Prostate gland (tissue), 2 donors: Measurements from ENCODE around the gene OTOA. TPM values are rescaled to one million over a fixed set of nuclear protein-coding genes. Genes with fewer than 3 reads are reported as not detected.

ENCODE experiments used
- DNase-seq: peaks from one replicate; pipeline ENCODE4 v3.0.0-alpha.2; 2019; ENCODE audit warnings: low spot score
- H3K27ac ChIP-seq, 2 donors: fragments of 200-600 bp; sonication (generic); 2 replicates each; pipeline ENCODE4 v1.5.1; 2017 to 2019
- H3K27me3 ChIP-seq: fragments of 200-600 bp; sonication (generic); replicated peaks from 2 replicates; pipeline ENCODE4 v1.5.1; 2019; ENCODE audit not compliant: insufficient read depth
- H3K36me3 ChIP-seq, 2 donors: fragments of 200-600 bp; sonication (generic); 1 replicate in 1 of 2; 2 replicates in 1 of 2; pipeline versions ENCODE4 v1.5.1 to v1.8.1; 2017 to 2019
- H3K4me1 ChIP-seq: fragments of 200-600 bp; sonication (generic); replicated peaks from 2 replicates; pipeline ENCODE4 v1.5.1; 2019
- H3K4me3 ChIP-seq, 2 donors: fragments of 200-600 bp; sonication (generic); 2 replicates each; pipeline ENCODE4 v1.5.1; 2017 to 2019
- H3K9me3 ChIP-seq: fragments of 200-600 bp; sonication (generic); 2 replicates; pipeline ENCODE4 v1.5.1; 2017
- CTCF ChIP-seq, 4 experiments: fragments of 200-600 bp in 2 of 4; fragments of 450-650 bp in 2 of 4; sonication (generic) in 2 of 4; IDR thresholded peaks; 1 replicate in 3 of 4; 2 replicates in 1 of 4; pipeline ENCODE4 v1.5.1; 2016 to 2019; ENCODE audit warnings: antibody characterized with exemption in 4 of 4, mild to moderate bottlenecking in 2 of 4, moderate library complexity in 2 of 4
- POLR2A ChIP-seq: fragments of 450-650 bp; IDR thresholded peaks from one replicate; pipeline ENCODE4 v1.6.1; 2016; ENCODE audit warnings: antibody characterized with exemption, mild to moderate bottlenecking
- POLR2AphosphoS5 ChIP-seq: sonication (generic); formaldehyde crosslinking; IDR thresholded peaks from one replicate; pipeline ENCODE4 v1.6.1; 2017; ENCODE audit warnings: antibody characterized with exemption
- WGBS: methylation state at CpG from one replicate; pipeline ENCODE4 v1.1.5; 2018; 5-methylcytosine and 5-hydroxymethylcytosine counted together
- intact Hi-C: fragments of 100-400 bp; cut with DNase I; formaldehyde crosslinking; loops from one replicate; pipeline ENCODE4 v1.14.2; 2022
- total RNA-seq, 2 donors: library from RNA; depleted of rRNA; stranded (reverse); fragments of >200 nt; gene quantifications; one replicate each; pipeline ENCODE4 v1.1.0, GENCODE V29; 2016

OTOA gene
- total RNA-seq, 2 donors from 2014 or later = 0.68 TPM

DNA sequence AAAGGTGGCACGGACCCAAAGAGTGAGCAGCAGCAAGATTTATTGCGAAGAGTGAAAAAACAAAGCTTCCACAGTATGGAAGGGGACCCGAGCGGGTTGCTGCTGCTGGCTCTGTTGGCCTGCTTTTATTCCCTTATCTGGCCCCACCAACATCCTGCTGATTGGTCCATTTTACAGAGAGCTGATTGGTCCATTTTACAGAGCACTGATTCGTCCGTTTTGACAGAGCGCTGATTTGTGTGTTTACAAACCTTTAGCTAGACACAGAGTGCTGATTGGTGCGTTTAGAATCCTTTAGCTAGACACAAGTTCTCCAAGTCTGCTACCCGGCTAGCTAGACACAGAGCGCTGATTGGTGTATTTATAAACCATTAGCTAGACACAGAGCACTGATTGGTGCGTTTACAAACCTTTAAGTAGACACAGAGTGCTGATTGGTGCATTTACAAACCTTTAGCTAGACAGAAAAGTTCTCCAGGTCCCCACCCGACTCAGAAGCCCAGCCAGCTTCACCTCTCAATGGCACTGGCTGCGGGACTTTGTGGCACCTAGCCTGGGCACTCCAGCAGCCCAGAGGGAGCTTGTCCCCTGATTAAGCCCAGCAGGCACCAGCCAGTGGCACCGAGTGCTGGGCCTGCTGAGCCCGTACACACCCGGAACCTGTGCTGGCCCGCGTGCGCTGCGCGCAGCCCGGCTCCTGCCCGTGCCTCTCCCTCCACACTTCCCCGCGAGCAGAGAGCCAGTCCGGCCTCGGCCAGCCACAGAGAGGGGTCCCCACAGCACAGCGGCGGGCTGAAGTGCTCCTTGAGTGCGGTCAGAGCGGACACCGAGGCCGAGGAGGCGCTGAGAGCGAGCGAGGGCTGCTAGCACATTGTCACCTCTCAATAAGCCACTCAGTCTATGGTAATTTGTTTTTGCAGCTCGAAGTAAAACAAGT is 26.5 kb upstream of the OTOA start:
- intact Hi-C loops = no loop called here
- H3K36me3 ChIP-seq = no peaks in the 10 kb centered on the region
- no peaks in the 10 kb centered on the region for H3K4me1 ChIP-seq
- H3K27me3 ChIP-seq = no peaks in the 10 kb centered on the region
- WGBS = 94% methylated on average over 34 of the region's 37 CpGs
- TF ChIP-seq POLR2A = no peak
- TF ChIP-seq POLR2AphosphoS5 = no peak
- no peak for TF ChIP-seq CTCF (IDR thresholded peaks at IDR 0.05)
- H3K9me3 ChIP-seq = no peaks in the 10 kb centered on the region
- no peak overlapping the region for H3K27ac ChIP-seq
- no peak for DNase-seq
- no peak overlapping the region for H3K4me3 ChIP-seq

GRCh38 chr16:21638573-21638975 is 25.2 kb upstream of the OTOA start:
- no peaks in the 10 kb centered on the region for H3K36me3 ChIP-seq
- no peaks in the 10 kb centered on the region for H3K9me3 ChIP-seq
- TF ChIP-seq CTCF (IDR thresholded peaks at IDR 0.05) = no peak
- TF ChIP-seq POLR2A = no peak
- TF ChIP-seq POLR2AphosphoS5 = no peak
- H3K4me1 ChIP-seq = no peaks in the 10 kb centered on the region
- no peaks in the 10 kb centered on the region for H3K27me3 ChIP-seq
- intact Hi-C loops = no loop called here
- no peak for DNase-seq
- no peak overlapping the region for H3K4me3 ChIP-seq
- WGBS = 58% methylated on average over 4 of the region's 4 CpGs
- no peak overlapping the region for H3K27ac ChIP-seq

DNA sequence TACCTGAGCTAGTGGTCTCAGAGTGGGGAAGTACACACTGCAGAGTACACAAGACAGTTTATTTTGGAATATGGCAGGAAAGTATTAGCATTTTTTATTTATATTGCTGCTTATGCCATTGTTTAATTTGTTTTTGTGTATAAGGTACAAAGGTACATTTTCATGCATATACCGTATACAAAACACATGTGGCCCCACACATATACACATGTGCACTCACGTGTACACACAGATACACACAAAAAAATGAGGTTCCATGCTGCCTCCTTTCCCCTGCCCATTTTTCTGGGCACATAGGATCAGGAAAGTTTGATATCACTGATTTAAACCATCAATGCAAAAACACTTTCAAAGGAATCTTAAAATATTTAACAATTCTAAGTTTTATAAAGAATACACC is 24.3 kb upstream of the OTOA start:
- H3K36me3 ChIP-seq = no peaks in the 10 kb centered on the region
- WGBS = 93% methylated on average over 2 of the region's 2 CpGs
- no peak for DNase-seq
- H3K9me3 ChIP-seq = no peaks in the 10 kb centered on the region
- intact Hi-C loops = no loop called here
- no peaks in the 10 kb centered on the region for H3K4me1 ChIP-seq
- TF ChIP-seq POLR2A (no peak), CTCF (IDR thresholded peaks at IDR 0.05) (no peak), POLR2AphosphoS5 (no peak)
- H3K27me3 ChIP-seq = no peaks in the 10 kb centered on the region
- H3K27ac ChIP-seq = no peak overlapping the region
- no peak overlapping the region for H3K4me3 ChIP-seq

DNA sequence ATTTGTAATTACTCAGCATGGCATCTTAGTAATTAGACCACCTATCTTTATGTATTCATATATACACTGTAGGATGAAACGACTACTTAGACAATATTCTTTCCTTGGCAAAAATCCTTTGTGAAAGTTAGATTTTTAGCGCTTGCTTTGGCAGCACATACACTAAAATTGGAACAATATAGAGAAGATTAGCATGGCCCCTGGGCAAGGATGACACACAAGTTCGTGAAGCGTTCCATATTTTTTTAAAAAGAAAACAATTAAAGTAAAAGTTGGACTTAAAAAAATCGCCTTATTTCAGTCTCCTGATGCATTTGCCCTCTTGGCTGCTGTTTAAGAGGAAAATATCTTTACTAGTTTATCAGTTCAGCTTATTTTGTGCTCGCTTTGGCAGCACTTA is 21.9 kb upstream of the OTOA start:
- no peaks in the 10 kb centered on the region for H3K36me3 ChIP-seq
- intact Hi-C loops = loop anchor here (5.0 kb wide), 1 partner anchor 45 kb away; the partner anchor contains the start of gene METTL9
- WGBS = 32% methylated on average over 6 of the region's 6 CpGs
- no peaks in the 10 kb centered on the region for H3K4me1 ChIP-seq
- no peak overlapping the region for H3K4me3 ChIP-seq
- no peaks in the 10 kb centered on the region for H3K9me3 ChIP-seq
- no peak overlapping the region for H3K27ac ChIP-seq
- DNase-seq = no peak
- no peak for TF ChIP-seq POLR2A
- no peak for TF ChIP-seq POLR2AphosphoS5
- no peaks in the 10 kb centered on the region for H3K27me3 ChIP-seq

GRCh38 chr16:21642861-21643260 is 20.9 kb upstream of the OTOA start:
- intact Hi-C loops = loop anchor here (5.0 kb wide), 1 partner anchor 46 kb away; the partner anchor contains the start of gene METTL9
- DNase-seq = no peak
- Histone ChIP-seq H3K27ac (no peak overlapping the region), H3K4me1 (no peaks in the 10 kb centered on the region), H3K4me3 (no peak overlapping the region), H3K9me3 (no peaks in the 10 kb centered on the region), H3K36me3 (no peaks in the 10 kb centered on the region), H3K27me3 (no peaks in the 10 kb centered on the region)
- no peak for TF ChIP-seq POLR2A
- no peak for TF ChIP-seq CTCF (IDR thresholded peaks at IDR 0.05)
- no peak for TF ChIP-seq POLR2AphosphoS5
- WGBS = 66% methylated on average over 7 of the region's 7 CpGs
